HG03558 (cell line): ENCODE measurements around the gene SMIM24.
"Not testable (repeated sequence)": the region's sequence is repeated elsewhere in the genome, so short reads cannot be mapped to it uniquely, and the experiment has no call there.

ENCODE experiments used
- ATAC-seq: cut with Tn5 transposase; IDR thresholded peaks from one replicate; pipeline ENCODE4 v1.9.1; 2021; ENCODE audit warnings: moderate number of reproducible peaks; ENCODE audit not compliant: unreplicated experiment; ENCODE audit errors: extremely low read depth

Gene SMIM24

DNA sequence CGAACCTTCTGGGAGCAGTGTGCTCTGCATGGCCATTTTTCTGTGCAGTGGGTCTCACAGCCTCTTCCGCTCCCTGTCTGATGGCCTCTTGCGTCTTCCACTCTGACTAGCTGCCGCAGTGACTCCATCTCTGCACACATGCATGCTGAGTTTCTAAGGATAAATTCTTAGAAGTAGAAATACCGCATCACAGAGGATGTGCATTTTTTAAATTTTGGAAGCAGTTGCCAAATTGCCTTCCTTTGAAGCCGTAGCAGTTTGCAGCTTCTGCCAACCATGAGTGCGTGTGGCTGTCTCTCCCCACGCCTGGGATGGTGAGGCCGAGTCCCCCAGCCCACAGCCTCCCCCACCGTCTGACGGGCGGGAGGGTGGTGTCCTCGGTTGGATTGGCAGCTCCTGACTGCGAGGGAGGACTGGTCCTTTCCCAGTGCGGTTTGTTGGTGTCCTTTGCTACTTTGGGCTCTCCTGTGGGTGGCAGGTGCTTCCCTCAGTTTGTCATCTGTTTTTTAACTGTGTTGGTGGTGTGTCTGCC, 35.6 kb upstream of the SMIM24 start:
- ATAC-seq = no peak

DNA sequence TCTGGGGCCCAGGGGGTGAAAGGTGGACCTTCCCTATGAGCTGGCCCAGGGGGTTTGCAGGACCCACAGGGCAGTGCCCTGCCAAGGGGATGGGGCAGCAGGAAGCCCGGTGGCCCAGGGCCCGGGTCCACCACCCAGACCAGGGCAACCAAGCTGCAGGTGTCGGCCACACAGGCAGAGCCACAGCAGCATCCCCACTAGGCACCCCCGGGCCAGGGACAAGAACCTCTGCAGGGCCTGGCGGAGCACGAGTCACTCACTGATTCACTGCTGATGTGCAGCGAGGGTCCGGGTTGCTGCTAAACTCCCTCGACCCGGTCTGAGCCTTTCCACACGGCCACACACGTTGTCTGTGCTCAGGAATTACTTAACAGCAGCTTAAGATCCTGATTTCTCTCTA, 34.6 kb upstream of the SMIM24 start:
- ATAC-seq = no peak

- no peak for ATAC-seq
Measured at GRCh38 chr19:3513229-3514140, 33.2 kb upstream of the SMIM24 start.

- ATAC-seq = no peak
Measured at GRCh38 chr19:3512562-3513228, 32.4 kb upstream of the SMIM24 start.

DNA sequence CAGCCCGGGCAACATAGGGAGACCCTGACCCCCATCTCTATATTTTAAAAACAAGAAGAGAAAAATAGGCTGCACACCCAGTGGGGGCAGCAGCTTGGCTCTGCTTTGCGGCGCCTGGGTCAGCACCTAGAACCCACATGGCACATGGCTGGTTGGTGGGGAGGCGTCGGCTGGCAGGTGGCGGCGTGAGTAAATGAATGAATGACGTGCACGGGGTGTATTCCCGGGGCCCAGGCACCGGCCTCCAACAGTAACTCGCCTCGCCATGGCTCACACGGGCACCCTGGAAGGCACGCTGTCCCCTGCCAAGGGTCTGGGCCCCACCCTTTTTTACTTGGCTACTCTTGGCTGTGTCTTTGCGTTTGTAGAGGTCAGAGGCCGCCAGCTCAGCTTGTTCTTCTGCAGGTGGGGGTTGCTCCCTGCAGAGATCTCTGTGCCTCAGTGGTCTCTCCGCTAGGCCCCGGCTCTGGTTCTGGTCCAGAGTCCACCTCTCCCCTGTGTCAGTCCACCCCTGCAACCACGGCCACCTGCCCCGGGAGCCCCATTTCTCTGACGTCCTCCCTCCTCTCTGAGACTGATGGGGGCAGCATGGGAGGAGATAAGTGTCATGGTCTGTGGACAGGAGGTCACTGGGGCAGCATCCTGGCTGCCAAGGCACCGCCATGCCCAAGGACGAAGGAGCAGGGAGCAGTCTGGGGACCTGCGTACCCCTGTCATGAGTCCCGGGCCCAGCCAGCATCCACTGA, 31.4 kb upstream of the SMIM24 start:
- no peak for ATAC-seq

GRCh38 chr19:3510727-3511126, 30.4 kb upstream of the SMIM24 start:
- no peak for ATAC-seq

DNA sequence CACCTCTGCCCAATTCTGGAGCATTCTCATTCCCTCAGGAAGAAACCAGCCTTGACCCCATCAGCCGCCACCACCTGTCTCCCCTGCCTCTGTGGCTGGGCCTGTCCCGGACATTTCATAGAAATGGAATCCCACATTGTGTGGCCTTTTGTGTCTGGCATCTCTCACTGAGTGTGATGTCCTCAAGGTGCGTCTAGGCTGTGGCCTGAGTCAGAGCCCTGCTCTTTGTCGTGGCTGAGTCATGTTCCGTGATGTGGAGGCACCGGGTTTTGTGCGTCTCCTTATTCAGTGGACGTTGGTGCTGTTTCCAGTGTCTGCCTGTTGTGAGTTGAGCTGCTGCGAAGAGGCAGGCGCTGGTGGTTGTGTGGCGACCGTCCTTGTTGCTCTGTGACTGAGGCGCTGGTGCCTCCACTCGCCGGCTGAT, 29.3 kb upstream of the SMIM24 start:
- no peak for ATAC-seq

- no peak for ATAC-seq
Measured at GRCh38 chr19:3508771-3509535, 28.6 kb upstream of the SMIM24 start.

- ATAC-seq = not testable (repeated sequence)
Measured at GRCh38 chr19:3508121-3508661, 27.9 kb upstream of the SMIM24 start.

DNA sequence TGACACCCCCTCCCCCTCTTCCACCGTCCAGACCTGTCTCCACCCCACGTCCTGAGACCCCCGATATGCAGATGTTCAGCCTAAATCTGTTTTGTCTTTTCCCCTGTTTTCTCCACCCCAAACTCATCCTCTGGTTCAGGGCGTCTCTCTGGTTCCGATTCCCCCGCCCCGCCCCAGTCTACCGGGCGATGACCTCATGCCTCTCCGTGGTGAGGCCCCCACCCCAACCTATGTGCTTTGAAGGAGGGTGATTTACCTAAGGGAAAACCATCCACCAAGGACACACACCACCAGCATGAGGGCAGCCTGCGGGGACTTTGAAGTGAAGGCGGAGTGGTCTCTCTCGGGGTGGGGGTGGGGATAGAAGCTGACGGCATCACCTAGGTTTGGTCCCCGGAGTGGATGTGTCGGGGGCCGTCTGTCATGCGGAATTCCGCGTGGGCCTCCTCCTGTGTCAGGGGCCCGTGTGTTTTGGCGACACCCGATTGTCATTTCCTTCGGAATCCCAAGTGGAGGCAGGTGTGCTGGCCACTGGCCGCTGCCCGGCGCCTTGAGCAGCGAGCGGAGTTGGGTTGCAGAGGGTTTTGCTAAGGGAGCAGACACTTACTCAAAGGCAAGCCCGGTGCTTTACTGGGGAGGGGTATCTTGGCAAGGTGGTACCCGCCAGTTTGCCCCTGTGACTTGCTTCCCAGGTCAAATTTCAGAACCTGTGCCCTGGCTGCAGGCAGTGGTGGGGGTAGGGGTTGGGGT, 27.2 kb upstream of the SMIM24 start:
- ATAC-seq = no peak

DNA sequence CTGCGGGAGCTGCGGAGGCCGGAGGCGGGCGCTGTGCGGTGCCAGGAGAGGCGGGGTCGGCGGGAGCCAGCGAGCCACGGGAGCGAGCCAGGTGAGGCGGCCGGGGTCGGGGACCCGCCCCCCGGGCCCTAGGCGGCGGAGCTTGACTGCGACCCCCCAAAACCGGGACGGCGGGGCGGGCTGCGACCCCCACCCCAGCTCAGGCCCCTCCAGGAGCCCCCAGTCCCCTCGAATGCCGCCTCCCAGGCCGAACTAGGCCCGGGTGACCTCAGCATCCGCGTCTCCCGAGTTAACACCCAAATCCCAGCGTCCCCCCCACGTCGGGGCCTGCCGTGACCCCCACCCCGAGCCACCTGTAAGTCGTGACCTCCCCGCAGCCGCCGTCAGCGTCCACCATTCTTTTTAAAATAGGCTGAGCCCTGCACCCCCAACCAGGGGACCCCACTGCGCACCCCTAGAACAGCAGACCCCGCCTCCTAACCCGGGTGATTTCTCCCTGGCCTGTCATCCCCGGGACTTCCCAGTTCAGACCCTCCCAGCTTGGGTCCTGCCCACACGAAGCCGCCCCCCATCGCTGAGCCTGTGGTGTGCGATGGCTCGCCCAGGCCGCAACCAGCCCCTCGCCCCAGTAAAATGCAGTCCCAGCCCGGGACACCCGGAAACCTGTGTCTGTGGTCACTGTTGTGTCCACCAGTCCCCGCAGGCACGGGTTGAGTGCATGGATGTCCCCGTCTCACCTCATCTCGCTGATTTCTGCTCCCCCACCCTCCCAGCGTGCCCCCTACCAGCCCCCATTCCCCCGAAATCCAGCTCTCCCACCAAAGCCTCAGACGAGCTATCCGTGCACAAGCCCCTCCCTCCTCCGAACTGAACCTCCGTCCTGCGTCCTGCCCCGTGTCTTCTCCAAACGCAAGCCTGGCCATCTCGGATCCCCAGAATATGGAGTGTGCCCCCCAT, 26.3 kb upstream of the SMIM24 start:
- no peak for ATAC-seq

GRCh38 chr19:3505598-3506383, 25.5 kb upstream of the SMIM24 start, which contains the start of gene FZR1:
Gene FZR1 (plus strand): TSS chr19:3506311. CDS start chr19:3522990, 16,679 bp downstream.
- peak; percentile 92 for ATAC-seq

DNA sequence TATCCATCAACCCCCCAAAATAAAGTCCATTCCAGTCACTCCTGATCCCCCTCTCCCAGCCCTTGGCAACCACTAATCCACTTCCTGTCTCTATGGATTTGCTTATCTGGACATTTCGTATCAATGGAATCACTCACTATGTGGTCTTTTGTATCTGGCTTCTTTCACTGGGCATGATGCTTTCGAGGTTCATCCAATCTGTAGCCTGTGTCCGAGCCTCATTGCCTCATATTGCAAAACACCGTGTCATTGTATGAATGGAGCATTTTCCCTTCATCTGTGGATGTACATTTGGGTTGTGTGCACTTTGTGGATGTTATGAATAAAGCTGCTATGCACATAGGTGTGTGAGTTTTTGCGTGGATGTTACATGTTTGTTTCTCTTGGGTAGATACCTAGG, 24.4 kb upstream of the SMIM24 start:
- no peak for ATAC-seq

- no peak for ATAC-seq
Measured at GRCh38 chr19:3503036-3503572, 22.8 kb upstream of the SMIM24 start.

GRCh38 chr19:3501780-3502179, 21.5 kb upstream of the SMIM24 start:
- no peak for ATAC-seq

DNA sequence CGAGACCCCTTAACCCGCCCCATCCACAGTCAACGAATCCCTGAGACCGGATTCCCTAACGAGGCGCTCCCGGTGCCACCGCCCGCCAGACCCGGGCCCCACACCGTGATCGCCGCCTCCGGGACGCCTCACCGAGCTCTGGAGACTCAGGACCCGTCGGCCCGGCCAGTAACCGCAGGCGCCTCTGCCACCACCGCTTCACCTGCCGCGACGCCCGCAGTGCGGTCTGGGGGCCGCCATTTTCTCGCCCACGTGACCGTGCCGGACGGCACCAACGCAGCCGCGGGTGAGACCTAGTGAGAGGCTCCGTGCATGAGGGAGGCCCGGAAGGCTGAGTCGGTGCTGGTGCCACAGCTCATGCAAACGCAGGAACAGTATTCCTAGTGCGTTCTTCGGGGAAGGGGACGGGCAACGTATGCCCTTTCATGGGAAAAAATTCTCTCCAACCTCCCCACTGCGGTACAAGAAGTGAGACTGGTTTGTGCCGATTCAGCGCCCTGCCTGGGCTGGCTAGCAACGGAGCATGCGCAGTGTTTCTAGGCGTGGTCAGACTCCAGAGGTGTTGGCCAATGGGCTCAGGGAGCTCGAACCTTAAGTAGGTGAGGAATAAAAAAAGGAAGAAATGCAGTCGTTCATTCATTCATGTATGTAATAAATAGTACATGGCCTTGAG, 20.2 kb upstream of the SMIM24 start, which contains the start of gene DOHH:
Gene DOHH, minus strand, starts transcription at position 246 of the 673 bp plus-strand sequence. CDS start 3,860 bp downstream, outside the sequence.
- peak; percentile 61 for ATAC-seq
